Activated naive CD4-positive, alpha-beta T cell treated with anti-CD3 and anti-CD28 coated beads, Interleukin-2, amount 10 ng/mL, durations not matched to agents 7 days and 5 days (primary cell): ENCODE data around the gene AOPEP.

ENCODE experiments used
- CTCF ChIA-PET: fragments of 350-600 bp; sonication (Branson Sonifier 250); formaldehyde crosslinking; loops from one replicate; lab custom pipeline; 2021; ENCODE audit warnings: antibody characterized with exemption; lab: Charles Lee
- DNase-seq: peaks from one replicate; pipeline ENCODE4 v3.0.0-alpha.2; 2020
- H3K27ac Mint-ChIP-seq: one replicate; pipeline ENCODE4 v1.8.0; 2021; ENCODE audit warnings: mild to moderate bottlenecking, moderate library complexity, mixed read lengths
- H3K27me3 Mint-ChIP-seq: one replicate; pipeline ENCODE4 v1.8.0; 2021; ENCODE audit warnings: mild to moderate bottlenecking, mixed read lengths
- H3K36me3 Mint-ChIP-seq: one replicate; pipeline ENCODE4 v1.8.0; 2021; ENCODE audit warnings: mixed read lengths
- H3K4me1 Mint-ChIP-seq: one replicate; pipeline ENCODE4 v1.8.0; 2021; ENCODE audit warnings: mixed read lengths
- H3K4me3 Mint-ChIP-seq: one replicate; pipeline ENCODE4 v1.8.0; 2021; ENCODE audit warnings: mild to moderate bottlenecking, moderate library complexity, mixed read lengths
- H3K9me3 Mint-ChIP-seq: one replicate; pipeline ENCODE4 v1.8.0; 2021; ENCODE audit warnings: mixed read lengths

The AOPEP gene

DNA sequence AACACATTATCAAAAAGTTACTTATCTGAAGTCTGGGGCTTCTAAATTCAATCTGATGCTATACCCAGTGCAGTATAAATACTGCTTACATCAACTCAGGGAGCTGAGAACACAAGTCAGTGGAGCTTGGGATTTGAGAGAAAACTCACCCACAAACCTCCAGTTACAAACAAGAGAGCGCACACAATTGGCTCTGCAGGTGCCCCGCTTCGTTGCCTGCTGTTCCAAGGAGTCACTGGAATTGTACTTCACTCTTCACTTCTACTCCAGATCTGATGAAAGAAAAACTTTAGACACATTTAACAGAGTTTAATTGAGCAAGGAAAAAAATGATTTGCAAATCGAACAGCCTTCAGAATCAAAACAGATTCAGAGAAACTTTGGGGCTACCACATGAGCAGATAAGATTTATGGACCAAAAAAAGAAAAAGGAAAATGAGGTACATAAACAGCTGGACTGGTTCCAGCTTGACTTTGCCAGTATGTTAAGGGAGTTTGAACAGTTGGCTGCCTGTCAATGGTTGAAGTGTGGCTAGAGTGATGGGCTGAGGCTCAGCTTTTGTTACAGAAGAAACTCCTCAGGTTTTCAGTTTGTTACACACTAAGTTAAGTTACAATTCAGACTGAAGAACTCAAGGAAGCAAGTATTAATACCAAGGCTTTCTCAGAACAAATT lies 156.6 kb downstream of the AOPEP start:
- no peak for DNase-seq
- CTCF ChIA-PET = interaction anchor here (1.1 kb wide), 1 partner anchor 11 kb away, joined by 4 read pairs; no protein-coding TSS in a partner anchor

DNA sequence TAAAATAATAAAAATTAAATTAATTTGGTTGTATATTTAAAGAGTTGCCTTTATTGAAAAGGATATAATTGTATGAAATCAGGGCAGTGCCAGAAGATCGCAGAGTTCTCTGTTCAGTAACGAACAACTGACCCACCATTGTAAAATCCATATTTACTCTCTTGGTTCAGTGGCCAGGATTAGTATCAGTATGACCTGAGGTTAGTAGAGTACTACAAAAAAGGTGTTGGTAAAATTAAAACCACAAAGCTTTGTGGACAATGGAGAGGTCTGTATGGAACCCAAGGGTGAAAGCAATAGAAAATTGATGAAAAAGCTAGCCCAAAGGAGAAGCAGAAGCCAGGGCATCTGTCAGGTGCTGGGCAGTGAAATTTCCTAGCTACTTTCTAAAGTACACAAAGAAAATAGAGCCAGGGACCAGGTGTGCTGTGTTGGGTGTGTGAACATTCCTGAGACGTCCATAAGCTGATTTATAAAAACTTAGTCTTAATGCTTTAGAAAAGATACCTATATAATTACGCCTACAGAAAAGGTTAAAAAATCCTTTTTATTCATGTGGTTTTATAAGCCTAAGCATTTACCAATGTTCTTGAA lies 159.5 kb downstream of the AOPEP start:
- Mint-ChIP-seq H3K4me3 (no peak overlapping the region), H3K36me3 (peaks cover 3% of the 10 kb centered on the region), H3K9me3 (peaks cover 6% of the 10 kb centered on the region), H3K4me1 (peaks cover 4% of the 10 kb centered on the region), H3K27me3 (no peaks in the 10 kb centered on the region), H3K27ac (no peak overlapping the region)
- no peak for DNase-seq
- CTCF ChIA-PET = no interaction called here

More for the DNA sequence above, 156.6 kb downstream of the AOPEP start:
- Mint-ChIP-seq H3K9me3 (no peaks in the 10 kb centered on the region), H3K27me3 (no peaks in the 10 kb centered on the region), H3K4me3 (no peak overlapping the region), H3K36me3 (peaks cover 1% of the 10 kb centered on the region), H3K4me1 (peaks cover 22% of the 10 kb centered on the region), H3K27ac (no peak overlapping the region)

- peaks cover 8% of the 10 kb centered on the region for H3K36me3 Mint-ChIP-seq
- no peaks in the 10 kb centered on the region for H3K4me1 Mint-ChIP-seq
- DNase-seq = no peak
- peaks cover 10% of the 10 kb centered on the region for H3K9me3 Mint-ChIP-seq
- H3K4me3 Mint-ChIP-seq = no peak overlapping the region
- CTCF ChIA-PET = no interaction called here
- no peak overlapping the region for H3K27ac Mint-ChIP-seq
- no peaks in the 10 kb centered on the region for H3K27me3 Mint-ChIP-seq
These were observed 161.2 kb downstream of the AOPEP start for GRCh38 chr9:94887721-94888120.

GRCh38 chr9:94888775-94889174 lies 162.3 kb downstream of the AOPEP start:
- H3K9me3 Mint-ChIP-seq = peaks cover 10% of the 10 kb centered on the region
- H3K27ac Mint-ChIP-seq = no peak overlapping the region
- H3K4me1 Mint-ChIP-seq = no peaks in the 10 kb centered on the region
- H3K27me3 Mint-ChIP-seq = no peaks in the 10 kb centered on the region
- CTCF ChIA-PET = no interaction called here
- DNase-seq = no peak
- H3K4me3 Mint-ChIP-seq = no peak overlapping the region
- H3K36me3 Mint-ChIP-seq = peaks cover 8% of the 10 kb centered on the region

DNA sequence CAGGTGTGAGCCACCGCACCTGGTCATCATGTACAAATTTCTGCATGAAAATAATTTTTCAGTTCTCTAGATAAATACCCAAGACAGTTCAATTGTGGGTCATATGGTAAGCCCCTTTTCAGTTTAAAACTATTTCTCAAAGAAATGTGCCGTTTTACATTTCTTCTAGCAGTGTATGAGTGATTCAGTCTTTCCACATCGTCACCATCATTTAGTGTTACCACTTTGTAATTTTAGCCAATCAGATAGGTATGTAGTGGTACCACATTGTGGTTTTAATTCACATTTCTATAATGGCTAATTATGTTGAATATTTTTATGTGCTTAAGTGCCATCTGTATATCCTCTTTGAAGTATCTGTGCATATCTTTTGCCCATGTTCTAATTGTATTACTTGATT lies 163.1 kb downstream of the AOPEP start:
- no peak for DNase-seq
- CTCF ChIA-PET = no interaction called here

GRCh38 chr9:94891183-94891582 lies 164.7 kb downstream of the AOPEP start:
- Mint-ChIP-seq H3K36me3 (peaks cover 8% of the 10 kb centered on the region), H3K4me3 (no peak overlapping the region), H3K4me1 (peaks cover 3% of the 10 kb centered on the region), H3K27ac (no peak overlapping the region), H3K9me3 (peaks cover 10% of the 10 kb centered on the region), H3K27me3 (no peaks in the 10 kb centered on the region)
- DNase-seq = no peak
- CTCF ChIA-PET = no interaction called here

More for the DNA sequence above, 163.1 kb downstream of the AOPEP start:
- peaks cover 10% of the 10 kb centered on the region for H3K9me3 Mint-ChIP-seq
- no peak overlapping the region for H3K4me3 Mint-ChIP-seq
- H3K27me3 Mint-ChIP-seq = no peaks in the 10 kb centered on the region
- peaks cover 8% of the 10 kb centered on the region for H3K36me3 Mint-ChIP-seq
- no peak overlapping the region for H3K27ac Mint-ChIP-seq
- H3K4me1 Mint-ChIP-seq = peaks cover 3% of the 10 kb centered on the region

DNA sequence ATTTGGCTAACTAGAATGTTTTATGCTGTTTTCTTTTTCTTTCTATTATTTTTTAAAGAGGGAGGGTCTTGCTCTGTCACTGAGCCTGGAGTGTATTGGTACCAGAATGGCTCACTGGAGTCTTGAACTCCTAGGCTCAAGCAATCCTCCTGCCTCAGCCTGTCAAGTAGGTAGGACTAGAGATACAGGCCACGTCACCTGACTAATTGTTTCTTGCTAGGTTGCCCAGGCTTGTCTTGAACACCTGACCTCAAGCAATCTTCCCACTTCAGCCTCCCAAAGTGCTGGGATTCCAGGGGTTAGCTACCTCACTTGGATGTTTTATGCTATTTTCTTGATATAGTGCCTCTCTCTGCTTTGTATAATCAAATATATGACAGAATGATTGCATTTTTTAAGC lies 166.2 kb downstream of the AOPEP start:
- CTCF ChIA-PET = no interaction called here
- Mint-ChIP-seq H3K27me3 (no peaks in the 10 kb centered on the region), H3K9me3 (peaks cover 10% of the 10 kb centered on the region), H3K27ac (no peak overlapping the region), H3K4me3 (no peak overlapping the region), H3K4me1 (peaks cover 3% of the 10 kb centered on the region), H3K36me3 (peaks cover 8% of the 10 kb centered on the region)
- DNase-seq = no peak

DNA sequence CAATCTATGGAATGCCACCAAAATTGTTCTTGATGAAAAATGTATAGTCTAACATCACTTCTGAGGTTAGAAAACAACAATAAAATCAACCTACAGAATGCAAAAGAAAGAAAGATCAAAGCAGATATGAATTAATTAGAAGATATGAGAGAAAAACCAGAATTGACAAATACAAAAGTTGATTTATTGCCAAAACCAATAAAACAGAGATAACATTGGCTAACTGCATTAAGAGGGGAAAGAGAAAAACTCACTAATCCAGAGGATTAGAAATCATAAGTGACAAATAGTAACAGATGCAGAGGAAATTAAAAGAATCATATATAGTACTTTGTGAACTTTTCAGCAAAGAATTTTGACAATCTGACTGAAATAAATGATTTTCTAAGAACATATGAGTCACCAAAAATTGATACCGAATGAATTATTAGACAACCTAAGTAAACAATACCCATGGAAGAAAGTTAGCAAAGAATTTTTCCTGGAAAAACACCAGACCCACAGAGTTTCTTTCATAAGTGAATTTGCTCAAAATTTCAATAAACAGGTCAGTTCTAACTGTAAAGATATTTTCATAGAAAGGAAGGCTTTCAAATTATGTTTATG lies 167.7 kb downstream of the AOPEP start:
- H3K4me1 Mint-ChIP-seq = peaks cover 3% of the 10 kb centered on the region
- DNase-seq = no peak
- peaks cover 10% of the 10 kb centered on the region for H3K9me3 Mint-ChIP-seq
- H3K27ac Mint-ChIP-seq = no peak overlapping the region
- no peaks in the 10 kb centered on the region for H3K27me3 Mint-ChIP-seq
- peaks cover 8% of the 10 kb centered on the region for H3K36me3 Mint-ChIP-seq
- CTCF ChIA-PET = no interaction called here
- H3K4me3 Mint-ChIP-seq = no peak overlapping the region

- Mint-ChIP-seq H3K27me3 (no peaks in the 10 kb centered on the region), H3K4me1 (peaks cover 7% of the 10 kb centered on the region), H3K4me3 (no peak overlapping the region), H3K27ac (no peak overlapping the region), H3K9me3 (peaks cover 7% of the 10 kb centered on the region), H3K36me3 (peaks cover 5% of the 10 kb centered on the region)
- CTCF ChIA-PET = interaction anchor here (0.7 kb wide), 1 partner anchor 105 kb away, joined by 3 read pairs; no protein-coding TSS in a partner anchor
- no peak for DNase-seq
These were observed 169.2 kb downstream of the AOPEP start for GRCh38 chr9:94895668-94896067.

- no peak for DNase-seq
- Mint-ChIP-seq H3K27me3 (no peaks in the 10 kb centered on the region), H3K9me3 (peaks cover under 1% of the 10 kb centered on the region), H3K4me3 (no peak overlapping the region), H3K4me1 (peaks cover 7% of the 10 kb centered on the region), H3K36me3 (peaks cover 2% of the 10 kb centered on the region), H3K27ac (no peak overlapping the region)
- CTCF ChIA-PET = no interaction called here
These were observed 170.0 kb downstream of the AOPEP start for GRCh38 chr9:94896512-94896911.

- H3K4me1 Mint-ChIP-seq = peaks cover 9% of the 10 kb centered on the region
- no peaks in the 10 kb centered on the region for H3K27me3 Mint-ChIP-seq
- H3K27ac Mint-ChIP-seq = no peak overlapping the region
- CTCF ChIA-PET = no interaction called here
- DNase-seq = no peak
- no peaks in the 10 kb centered on the region for H3K9me3 Mint-ChIP-seq
- H3K36me3 Mint-ChIP-seq = no peaks in the 10 kb centered on the region
- no peak overlapping the region for H3K4me3 Mint-ChIP-seq
These were observed 173.1 kb downstream of the AOPEP start for GRCh38 chr9:94899464-94900221.

DNA sequence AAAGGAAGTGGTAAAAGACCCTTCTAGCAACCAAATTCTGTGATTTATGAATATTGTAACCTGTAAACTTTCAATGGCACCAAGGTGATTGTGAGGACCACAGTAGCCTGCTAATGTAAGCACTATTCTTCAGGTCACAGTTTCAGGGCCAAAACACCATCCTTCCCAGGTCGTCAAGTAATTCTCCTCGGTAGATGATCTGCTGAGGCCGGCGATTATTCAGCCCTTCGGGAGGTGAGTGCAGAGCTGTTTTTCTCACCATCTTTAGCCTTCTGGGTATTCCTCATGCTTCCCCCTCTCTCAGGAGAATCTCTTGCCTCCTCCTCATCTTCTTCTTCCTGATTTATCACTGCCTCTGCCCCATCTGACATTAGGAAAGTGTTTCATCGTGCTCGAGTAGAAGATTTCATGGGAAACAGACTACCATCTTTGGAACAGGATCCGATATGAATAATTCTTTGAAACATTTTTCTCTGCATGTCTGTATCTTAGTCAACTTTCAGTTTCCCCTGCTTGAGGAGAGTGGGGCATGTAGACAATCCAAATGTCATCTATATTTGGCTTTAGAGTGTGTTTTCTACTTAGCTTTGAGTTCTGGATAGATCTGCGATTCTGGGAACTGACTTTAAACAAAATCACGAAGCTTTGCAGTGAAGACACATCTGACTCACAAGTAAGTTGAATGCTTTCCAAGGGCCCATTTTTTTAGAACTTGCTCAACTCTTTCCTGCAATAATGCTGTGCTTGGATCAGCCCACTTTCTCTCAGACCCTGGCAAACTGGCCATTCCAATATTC lies 173.9 kb downstream of the AOPEP start:
- H3K4me1 Mint-ChIP-seq = peaks cover 9% of the 10 kb centered on the region
- no peak for DNase-seq
- no peaks in the 10 kb centered on the region for H3K9me3 Mint-ChIP-seq
- CTCF ChIA-PET = interaction anchor here (0.9 kb wide), 1 partner anchor 39 kb away, joined by 4 read pairs; no protein-coding TSS in a partner anchor
- no peak overlapping the region for H3K4me3 Mint-ChIP-seq
- H3K27ac Mint-ChIP-seq = no peak overlapping the region
- H3K36me3 Mint-ChIP-seq = no peaks in the 10 kb centered on the region
- no peaks in the 10 kb centered on the region for H3K27me3 Mint-ChIP-seq

- H3K27ac Mint-ChIP-seq = no peak overlapping the region
- H3K27me3 Mint-ChIP-seq = no peaks in the 10 kb centered on the region
- peaks cover 9% of the 10 kb centered on the region for H3K4me1 Mint-ChIP-seq
- no peak overlapping the region for H3K4me3 Mint-ChIP-seq
- no peaks in the 10 kb centered on the region for H3K9me3 Mint-ChIP-seq
- DNase-seq = no peak
- CTCF ChIA-PET = interaction anchor here (0.9 kb wide), 1 partner anchor 40 kb away, joined by 4 read pairs; no protein-coding TSS in a partner anchor
- H3K36me3 Mint-ChIP-seq = no peaks in the 10 kb centered on the region
These were observed 174.5 kb downstream of the AOPEP start for GRCh38 chr9:94901019-94901363.
